Motor neuron (in vitro differentiated cells): Measurements from ENCODE around the gene OTUD3. TPM values are rescaled to one million over a fixed set of nuclear protein-coding genes. Genes with fewer than 3 reads are reported as not detected.
A peak's percentile ranks its signal among the peaks of the same experiment; 100 is the strongest.
"Not testable (repeated sequence)": the region's sequence is repeated elsewhere in the genome, so short reads cannot be mapped to it uniquely, and the experiment has no call there.

Experiments
- ATAC-seq, 8 experiments: fragments of 200-7000 bp; cut with Tn5 transposase; replicated peaks in 6 of 8; 2 replicates each; pipeline ENCODE4 v1.8.0; 2021; ENCODE audit warnings: mild to moderate bottlenecking in 8 of 8, moderate library complexity in 8 of 8
- H3K27ac ChIP-seq, 2 donors: fragments of 250-450 bp; sonication (Bioruptor Pico); 2 replicates each; pipeline ENCODE4 v1.9.0; 2021; ENCODE audit warnings: antibody characterized with exemption in 2 of 2, mild to moderate bottlenecking in 2 of 2, moderate library complexity in 1 of 2
- H3K4me1 ChIP-seq, 2 donors: fragments of 250-450 bp; sonication (Bioruptor Pico); replicated peaks in 1 of 2; 2 replicates each; pipeline ENCODE4 v1.6.1; 2021; ENCODE audit warnings: antibody characterized with exemption in 2 of 2, mild to moderate bottlenecking in 2 of 2, moderate library complexity in 1 of 2
- H3K4me3 ChIP-seq, 5 donors: fragments of 250-450 bp; sonication (Bioruptor Pico); 2 replicates each; pipeline ENCODE4 v1.9.0; 2021; ENCODE audit warnings: antibody characterized with exemption in 5 of 5, mild to moderate bottlenecking in 5 of 5, moderate library complexity in 4 of 5
- WGBS, 10 experiments: fragments of 450-650 bp; shearing (Covaris generic); methylation state at CpG; one replicate each; pipeline ENCODE4 v1.0.0; 2022; 5-methylcytosine and 5-hydroxymethylcytosine counted together
- in situ Hi-C, 9 experiments: fragments of 400-800 bp; cut with MboI; loops; one replicate each; pipeline ENCODE4 v1.15.0; 2021; ENCODE audit warnings: low sequenced_read_pairs in 9 of 9, low pct_unique_long_range_greater_than_20kb in 2 of 9; ENCODE audit not compliant: unreplicated experiment in 9 of 9
- total RNA-seq, 8 experiments: library from RNA; unstranded; fragments of 300-600 nt; gene quantifications; 2 replicates each; pipeline versions ENCODE4 v1.2.3 to v1.2.4, GENCODE V29; 2022

The OTUD3 gene
- total RNA-seq, 8 experiments from 2014 or later, result 9.0 to 15.4 (median 11.1) TPM

GRCh38 chr1:19877821-19878636 is 4.2 kb upstream of the OTUD3 start:
- no peak overlapping the region for H3K27ac ChIP-seq
- H3K4me1 ChIP-seq, result peaks cover 3 to 5% of the 10 kb centered on the region in 2 donors
- no peak overlapping the region for H3K4me3 ChIP-seq
- WGBS, 10 experiments, result 26 to 87% (median 43%) methylated on average over 1 to 19 of the region's 19 CpGs; no CpG with 5 or more reads in 1 of the 10 experiments
- in situ Hi-C loops, result no loop called here
- peak in 5 of 8 experiments; percentile 1 to 45 (median 36) for ATAC-seq

DNA sequence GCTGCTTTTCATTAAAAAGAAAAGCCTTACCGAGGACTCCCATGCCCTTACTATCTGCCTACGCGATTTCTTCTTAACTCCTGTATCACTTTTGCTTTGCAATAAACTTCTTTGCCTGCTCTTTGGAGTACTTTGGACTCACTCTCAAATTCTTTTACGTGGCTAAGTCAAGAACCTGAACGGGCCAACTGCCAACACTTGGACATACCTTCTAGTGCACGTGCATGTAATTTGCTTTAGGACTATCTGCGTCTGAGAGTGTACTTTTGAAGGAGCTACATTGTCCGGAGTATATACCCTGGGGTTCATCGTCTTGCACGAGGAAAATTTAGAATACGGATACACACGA is 3.6 kb upstream of the OTUD3 start:
- no peak overlapping the region for H3K27ac ChIP-seq
- no peak for ATAC-seq
- WGBS, 10 experiments, result 58 to 100% (median 91%) methylated on average over 2 to 12 of the region's 12 CpGs
- peaks cover 7% of the 10 kb centered on the region in 2 donors for H3K4me1 ChIP-seq
- in situ Hi-C loops, result no loop called here
- H3K4me3 ChIP-seq, result no peak overlapping the region

DNA sequence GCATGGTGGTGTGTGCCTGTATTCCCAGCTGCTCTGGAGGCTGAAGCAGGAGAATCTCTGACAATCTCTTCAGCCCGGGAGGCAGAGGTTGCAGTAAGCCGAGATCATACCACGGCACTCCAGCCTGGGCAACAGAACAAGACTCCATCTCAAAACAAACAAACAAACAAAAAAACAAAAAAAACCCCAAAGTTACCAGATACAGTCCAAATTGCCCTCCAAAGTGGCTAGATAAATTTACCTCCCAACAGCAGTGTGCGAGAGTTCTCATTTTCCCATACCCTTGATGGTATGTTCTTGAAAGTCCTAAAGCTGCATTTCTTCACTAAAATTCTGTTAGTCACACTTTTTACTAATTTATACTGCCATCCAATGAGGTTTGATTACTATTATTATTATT is 3.0 kb upstream of the OTUD3 start:
- Histone ChIP-seq H3K4me1 (peaks cover 10 to 13% of the 10 kb centered on the region in 2 donors), H3K4me3 (no peak overlapping the region), H3K27ac (no peak overlapping the region)
- no peak for ATAC-seq
- in situ Hi-C loops, result no loop called here
- 90 to 100% (median 100%) methylated on average over 1 to 4 of the region's 4 CpGs; no CpG with 5 or more reads in 3 of the 10 experiments for WGBS, 10 experiments

DNA sequence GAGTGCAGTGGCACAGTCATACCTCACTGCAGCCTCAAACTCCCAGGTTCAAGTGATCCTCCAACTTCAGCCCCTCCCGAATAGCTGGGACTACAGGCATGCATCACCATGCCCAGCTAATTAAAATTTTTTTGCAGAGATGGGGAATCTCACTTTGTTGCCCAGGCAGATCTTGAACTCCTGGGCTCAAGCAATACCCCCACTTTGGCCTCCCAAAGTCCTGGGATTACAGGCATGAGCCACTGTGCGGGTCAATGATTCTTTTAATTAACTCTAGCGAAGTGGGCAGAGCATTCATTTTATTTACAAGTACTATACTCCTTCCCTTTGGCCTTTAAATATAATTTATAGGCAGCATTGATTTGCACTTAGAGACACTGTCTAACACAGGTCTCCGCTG is 2.5 kb upstream of the OTUD3 start:
- WGBS, 10 experiments, result 62 to 100% (median 85%) methylated on average over 1 to 4 of the region's 4 CpGs; no CpG with 5 or more reads in 3 of the 10 experiments
- Histone ChIP-seq H3K4me3 (no peak overlapping the region), H3K4me1 (peaks cover 10 to 13% of the 10 kb centered on the region in 2 donors), H3K27ac (no peak overlapping the region)
- in situ Hi-C loops, result no loop called here
- no peak for ATAC-seq

DNA sequence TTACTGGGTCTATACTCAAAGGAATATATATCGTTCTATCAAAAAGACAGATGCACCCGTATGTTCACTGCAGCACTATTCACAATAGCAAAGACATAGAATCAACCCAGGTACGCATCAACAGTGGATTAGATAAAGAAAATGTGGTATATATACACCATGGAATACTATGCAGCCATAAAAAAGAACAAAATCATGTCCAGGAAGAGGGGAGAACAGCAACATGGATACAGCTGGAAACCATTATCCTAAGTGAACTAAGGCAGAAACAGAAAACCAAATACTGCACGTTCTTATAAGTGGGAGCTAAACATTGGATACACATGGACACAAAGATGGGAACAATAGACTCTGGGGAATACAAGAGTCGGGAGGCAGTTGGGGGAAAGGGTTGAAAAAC is 1.4 kb upstream of the OTUD3 start:
- peaks cover 10 to 13% of the 10 kb centered on the region in 2 donors for H3K4me1 ChIP-seq
- H3K27ac ChIP-seq, ATAC-seq, H3K4me3 ChIP-seq, in situ Hi-C loops: not testable (repeated sequence)
- 69 to 97% (median 79%) methylated on average over 1 to 5 of the region's 5 CpGs for WGBS, 10 experiments

- Histone ChIP-seq H3K27ac (no peak overlapping the region), H3K4me1 (peaks cover 10 to 13% of the 10 kb centered on the region in 2 donors), H3K4me3 (no peak overlapping the region)
- in situ Hi-C loops, result no loop called here
- WGBS, 10 experiments, result 79 to 100% (median 96%) methylated on average over 1 to 2 of the region's 2 CpGs; no CpG with 5 or more reads in 2 of the 10 experiments
- no peak for ATAC-seq
These were observed 2.1 kb downstream of the OTUD3 start for GRCh38 chr1:19884312-19884711.

GRCh38 chr1:19885821-19886220 is 3.6 kb downstream of the OTUD3 start:
- ATAC-seq, result no peak
- Histone ChIP-seq H3K4me3 (no peak overlapping the region), H3K4me1 (peaks cover 10 to 11% of the 10 kb centered on the region in 2 donors), H3K27ac (no peak overlapping the region)
- in situ Hi-C loops, result no loop called here
- WGBS, 10 experiments, result 56 to 100% (median 96%) methylated on average over 1 to 2 of the region's 2 CpGs; no CpG with 5 or more reads in 2 of the 10 experiments

DNA sequence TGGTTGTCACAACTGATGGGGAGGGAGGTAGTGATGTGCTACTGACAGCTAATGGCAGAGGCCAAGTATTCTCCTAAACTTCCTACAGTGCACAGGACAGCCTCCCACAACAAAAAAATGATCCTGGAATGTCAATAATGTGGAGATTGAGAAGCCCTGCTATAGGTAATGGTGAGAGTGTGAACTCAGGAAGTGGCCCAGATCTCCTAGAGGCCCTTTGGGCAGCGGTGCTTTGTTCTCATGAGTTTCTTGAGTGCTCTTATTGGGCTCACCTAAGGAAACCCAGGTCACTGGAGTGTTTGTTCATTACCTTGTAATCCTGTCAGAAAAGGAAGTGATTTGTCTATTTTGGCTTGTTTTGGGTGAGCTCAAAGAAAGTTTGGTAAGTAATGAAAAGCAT is 5.9 kb downstream of the OTUD3 start:
- Histone ChIP-seq H3K4me3 (no peak overlapping the region), H3K27ac (no peak overlapping the region), H3K4me1 (peaks cover 8% of the 10 kb centered on the region in 2 donors)
- in situ Hi-C loops, result no loop called here
- WGBS, 10 experiments, result 40 to 100% (median 93%) methylated on average over 1 of the region's 1 CpG; no CpG with 5 or more reads in 4 of the 10 experiments
- ATAC-seq, result no peak

- in situ Hi-C loops, result no loop called here
- no peak for ATAC-seq
- Histone ChIP-seq H3K4me3 (no peak overlapping the region), H3K4me1 (peaks cover 0 to 10% of the 10 kb centered on the region in 2 donors), H3K27ac (no peak overlapping the region)
These were observed 7.5 kb downstream of the OTUD3 start for GRCh38 chr1:19889656-19890055.

DNA sequence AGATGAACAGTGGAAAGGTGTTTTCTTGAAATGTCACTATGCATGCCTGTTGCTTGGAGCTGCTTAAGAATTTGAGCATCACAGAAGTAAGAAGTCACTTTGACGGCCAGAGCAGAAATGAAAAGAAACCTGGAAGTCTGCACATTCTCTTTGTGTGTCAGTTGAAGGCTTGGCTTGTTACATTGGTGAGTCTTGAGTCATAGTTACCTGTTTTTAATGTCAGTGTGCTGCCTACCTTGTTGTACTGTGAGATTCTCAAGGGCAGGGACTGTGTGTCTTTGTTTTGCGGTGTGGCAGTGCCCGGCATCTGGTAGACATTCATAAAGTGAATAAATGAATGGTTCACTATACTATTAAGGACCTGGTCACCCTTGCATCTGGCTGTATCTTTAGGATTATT is 9.9 kb downstream of the OTUD3 start:
- in situ Hi-C loops, result no loop called here
- no peak for ATAC-seq
- H3K27ac ChIP-seq, result no peak overlapping the region
- no peak overlapping the region for H3K4me3 ChIP-seq
- WGBS, 10 experiments, result 83 to 100% (median 100%) methylated on average over 1 to 3 of the region's 3 CpGs; no CpG with 5 or more reads in 1 of the 10 experiments
- peaks cover 0 to 15% of the 10 kb centered on the region in 2 donors for H3K4me1 ChIP-seq

- in situ Hi-C loops, result no loop called here
- ATAC-seq, result peak in 1 of 8 experiments; percentile 39
- Histone ChIP-seq H3K4me1 (peaks cover 0 to 15% of the 10 kb centered on the region in 2 donors), H3K4me3 (no peak overlapping the region), H3K27ac (no peak overlapping the region)
- 55 to 100% (median 88%) methylated on average over 3 to 6 of the region's 6 CpGs for WGBS, 10 experiments
These were observed 10.5 kb downstream of the OTUD3 start for GRCh38 chr1:19892628-19893168.

DNA sequence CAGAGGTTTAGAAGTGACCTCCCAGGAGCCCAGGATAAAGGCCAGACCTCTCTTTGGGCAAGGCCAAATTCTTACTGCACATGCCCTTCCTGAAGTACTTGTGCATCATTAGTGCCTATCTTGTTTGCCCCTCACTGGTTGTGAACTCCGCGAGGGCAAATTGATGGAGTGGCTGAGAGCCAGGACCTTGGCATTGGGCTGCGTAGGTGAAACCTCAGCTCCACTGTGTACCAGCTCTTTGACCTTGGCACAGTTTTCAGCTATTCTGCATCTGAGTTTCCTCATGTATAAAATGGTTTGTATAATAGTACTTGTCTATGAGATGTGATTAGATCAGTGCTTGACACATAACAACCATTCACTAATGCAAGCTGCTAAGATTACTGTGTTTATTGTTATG is 11.5 kb downstream of the OTUD3 start:
- H3K27ac ChIP-seq, result no peak overlapping the region
- H3K4me3 ChIP-seq, result no peak overlapping the region
- in situ Hi-C loops, result no loop called here
- 83 to 100% (median 100%) methylated on average over 1 to 3 of the region's 3 CpGs; no CpG with 5 or more reads in 5 of the 10 experiments for WGBS, 10 experiments
- no peak for ATAC-seq
- peaks cover 0 to 15% of the 10 kb centered on the region in 2 donors for H3K4me1 ChIP-seq

DNA sequence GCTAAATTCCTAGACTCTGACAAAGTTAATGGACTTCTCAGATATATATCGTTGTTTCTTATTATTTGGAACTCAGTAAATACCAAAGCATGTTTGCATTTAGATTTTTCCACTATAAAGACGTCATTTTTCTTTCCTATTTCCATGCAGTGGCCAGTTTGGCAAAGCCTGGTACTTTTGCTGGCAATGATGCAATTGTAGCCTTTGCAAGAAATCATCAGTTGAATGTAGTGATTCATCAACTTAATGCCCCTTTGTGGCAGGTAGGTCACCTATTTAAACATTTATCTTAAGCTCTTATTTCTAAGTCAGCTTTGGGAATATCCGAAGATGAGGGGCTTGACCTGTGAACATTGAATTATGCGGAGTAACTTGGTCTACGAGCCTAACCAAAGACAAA is 12.0 kb downstream of the OTUD3 start:
- in situ Hi-C loops, result no loop called here
- ATAC-seq, result peak in 2 of 8 experiments; percentile 14 to 27
- Histone ChIP-seq H3K4me3 (no peak overlapping the region), H3K4me1 (peaks cover 0 to 15% of the 10 kb centered on the region in 2 donors), H3K27ac (no peak overlapping the region)
- 40 to 90% (median 82%) methylated on average over 1 to 5 of the region's 5 CpGs for WGBS, 10 experiments
